SK-N-SH (cell line): ENCODE measurements around the gene RTN4. TPM values are rescaled to one million over a fixed set of nuclear protein-coding genes. Genes with fewer than 3 reads are reported as not detected.

Experiments
- CTCF ChIA-PET: fragments of 300-600, 350-600 bp; formaldehyde crosslinking; extraction: SDS; loops from one replicate; lab custom pipeline; 2021; lab: Yijun Ruan, JAX
- POLR2A ChIA-PET: fragments of 350-600 bp; sonication (Branson Sonifier 250); formaldehyde crosslinking; extraction: SDS; loops from one replicate; lab custom pipeline; 2020; ENCODE audit warnings: antibody characterized with exemption, inconsistent platforms; lab: Yijun Ruan, JAX
- DNase-seq: peaks from one replicate; pipeline ENCODE4 v3.0.0; 2012
- H2AFZ ChIP-seq: fragments of 200-600 bp; sonication (generic); 2 replicates; pipeline ENCODE4 v1.8.1; 2016; ENCODE audit warnings: antibody characterized with exemption, mild to moderate bottlenecking, low read depth
- H3F3A ChIP-seq: fragments of 200-600 bp; sonication (generic); replicated peaks from 2 replicates; pipeline ENCODE3; 2016; ENCODE audit warnings: antibody characterized with exemption, mild to moderate bottlenecking; ENCODE audit not compliant: insufficient read depth
- H3K27ac ChIP-seq, 2 experiments: fragments of 200-500 bp in 1 of 2; fragments of 200-600 bp in 1 of 2; sonication (Bioruptor generic) in 1 of 2; sonication (generic), shearing (Covaris generic) in 1 of 2; 2 replicates each; pipeline versions ENCODE4 v1.5.1 to v1.6.1; 2014 to 2016; ENCODE audit warnings: low read depth in 2 of 2, inconsistent platforms in 1 of 2, low read length in 1 of 2, mild to moderate bottlenecking in 1 of 2, mixed read lengths in 1 of 2
- H3K27me3 ChIP-seq: fragments of 200-600 bp; sonication (generic), shearing (Covaris generic); 2 replicates; pipeline ENCODE4 v1.6.1; 2016; ENCODE audit warnings: mixed run types; ENCODE audit not compliant: insufficient read depth
- H3K36me3 ChIP-seq, 2 experiments: fragments of 200-500 bp in 1 of 2; fragments of 200-600 bp in 1 of 2; sonication (Bioruptor generic) in 1 of 2; sonication (generic) in 1 of 2; replicated peaks in 1 of 2; 2 replicates each; pipeline versions ENCODE3 to v1.5.1; 2014 to 2016; ENCODE audit warnings: low read length in 1 of 2, mild to moderate bottlenecking in 1 of 2; ENCODE audit not compliant: insufficient read depth in 2 of 2, control insufficient read depth in 1 of 2
- H3K4me1 ChIP-seq, 2 experiments: fragments of 200-500 bp in 1 of 2; fragments of 200-600 bp in 1 of 2; sonication (Bioruptor generic) in 1 of 2; sonication (generic), shearing (Covaris generic) in 1 of 2; 2 replicates each; pipeline versions ENCODE4 v1.5.1 to v1.6.1; 2014 to 2016; ENCODE audit warnings: low read depth in 1 of 2, low read length in 1 of 2, mixed run types in 1 of 2; ENCODE audit not compliant: insufficient read depth in 2 of 2, control insufficient read depth in 1 of 2
- H3K4me2 ChIP-seq: fragments of 200-600 bp; sonication (generic), shearing (Covaris generic); 2 replicates; pipeline ENCODE4 v1.6.1; 2017; ENCODE audit warnings: mixed run types
- H3K4me3 ChIP-seq, 2 experiments: fragments of 200-500 bp in 1 of 2; fragments of 200-600 bp in 1 of 2; sonication (Bioruptor generic) in 1 of 2; sonication (generic), shearing (Covaris generic) in 1 of 2; 2 replicates each; pipeline versions ENCODE4 v1.5.1 to v1.8.1; 2014 to 2016; ENCODE audit warnings: low read depth in 2 of 2, inconsistent platforms in 1 of 2, low read length in 1 of 2, mild to moderate bottlenecking in 1 of 2, mixed read lengths in 1 of 2, moderate library complexity in 1 of 2
- H3K79me2 ChIP-seq: fragments of 200-600 bp; sonication (generic); 2 replicates; pipeline ENCODE4 v1.8.1; 2017; ENCODE audit warnings: mild to moderate bottlenecking; ENCODE audit not compliant: insufficient read depth
- H3K9ac ChIP-seq: fragments of 200-600 bp; sonication (generic); 2 replicates; pipeline ENCODE4 v1.6.1; 2017; ENCODE audit warnings: mixed run types
- H3K9me2 ChIP-seq: fragments of 200-600 bp; sonication (generic); 2 replicates; pipeline ENCODE4 v1.6.1; 2017; ENCODE audit warnings: mixed run types
- H3K9me3 ChIP-seq: fragments of 200-600 bp; sonication (generic); 2 replicates; pipeline ENCODE4 v1.6.1; 2017; ENCODE audit warnings: mixed run types, mild to moderate bottlenecking, moderate library complexity
- H4K20me1 ChIP-seq: fragments of 200-600 bp; sonication (generic); 2 replicates; pipeline ENCODE4 v1.6.1; 2017; ENCODE audit warnings: mild to moderate bottlenecking, mixed run types; ENCODE audit not compliant: insufficient read depth
- CHD2 ChIP-seq: fragments of 150-350 bp; IDR thresholded peaks from 2 replicates; pipeline ENCODE4 v1.6.1; 2018; ENCODE audit warnings: low read length; ENCODE audit not compliant: partially characterized antibody
- CTCF ChIP-seq: fragments of 200-600 bp; sonication (generic); IDR thresholded peaks from 2 replicates; pipeline ENCODE4 v1.6.1; 2017; ENCODE audit warnings: antibody characterized with exemption, mild to moderate bottlenecking, moderate library complexity
- ELF1 ChIP-seq: IDR thresholded peaks from 2 replicates; pipeline ENCODE4 v1.4.0; 2012
- EP300 ChIP-seq, 2 experiments: IDR thresholded peaks; 2 replicates each; pipeline versions ENCODE4 v1.4.0 to v1.6.1; 2012; ENCODE audit warnings: borderline replicate concordance in 1 of 2, low read depth in 1 of 2, low read length in 1 of 2
- GATA2 ChIP-seq: sonication (generic); formaldehyde crosslinking; IDR thresholded peaks from 2 replicates; pipeline ENCODE4 v1.5.0; 2020; ENCODE audit warnings: mild to moderate bottlenecking, missing genetic modification reagents
- JUND ChIP-seq: IDR thresholded peaks from 2 replicates; pipeline ENCODE4 v1.4.0; 2012
- MEF2A ChIP-seq: IDR thresholded peaks from 2 replicates; pipeline ENCODE4 v1.4.0; 2012; ENCODE audit warnings: low read depth, borderline replicate concordance
- POLR2AphosphoS5 ChIP-seq: IDR thresholded peaks from 2 replicates; pipeline ENCODE4 v1.6.1; 2012; ENCODE audit warnings: low read depth, low read length
- RAD21 ChIP-seq: IDR thresholded peaks from 2 replicates; pipeline ENCODE4 v1.6.1; 2012; ENCODE audit warnings: mild to moderate bottlenecking, low read length
- RFX5 ChIP-seq: IDR thresholded peaks from 2 replicates; pipeline ENCODE4 v1.6.1; 2012; ENCODE audit warnings: mild to moderate bottlenecking, improper control_type of control experiment, low read length
- RXRA ChIP-seq: IDR thresholded peaks from 2 replicates; pipeline ENCODE4 v1.4.0; 2012; ENCODE audit warnings: low read depth, mild to moderate bottlenecking, borderline replicate concordance
- SIN3A ChIP-seq: IDR thresholded peaks from 2 replicates; pipeline ENCODE4 v1.6.1; 2012; ENCODE audit warnings: low read depth, mild to moderate bottlenecking, low read length, moderate library complexity, borderline replicate concordance
- SMC3 ChIP-seq: IDR thresholded peaks from 2 replicates; pipeline ENCODE4 v1.6.1; 2012; ENCODE audit warnings: low read depth, low read length, improper control_type of control experiment
- TCF12 ChIP-seq: IDR thresholded peaks from 2 replicates; pipeline ENCODE4 v1.4.0; 2012
- TEAD4 ChIP-seq: IDR thresholded peaks from 2 replicates; pipeline ENCODE4 v1.4.0; 2012; ENCODE audit warnings: mild to moderate bottlenecking, borderline replicate concordance; ENCODE audit not compliant: insufficient read depth
- ZBTB33 ChIP-seq: IDR thresholded peaks from 2 replicates; pipeline ENCODE4 v1.4.0; 2012; ENCODE audit warnings: low read depth, borderline replicate concordance
- WGBS: methylation state at CpG from one replicate; pipeline ENCODE4 v1.1.6; 2017; ENCODE audit warnings: low lambda C conversion rate; 5-methylcytosine and 5-hydroxymethylcytosine counted together
- polyA plus RNA-seq, 3 experiments: library from polyadenylated mRNA; depleted of rRNA; stranded (reverse); fragments of >200 nt; gene quantifications; 2 replicates each; pipeline ENCODE4 v1.2.3, GENCODE V29; 2012

The RTN4 gene
- polyA plus RNA-seq, 1 of the 3 experiments (the other 2 are of a cell fraction) = 315 TPM

- no peak for TF ChIP-seq ZBTB33
- no peak for TF ChIP-seq SIN3A
- no peak for TF ChIP-seq CTCF
- no peak for TF ChIP-seq RXRA
- TF ChIP-seq GATA2 (CRISPR knock-in tag) = no peak
- H3K36me3 ChIP-seq = no peaks in the 10 kb centered on the region
- no peak overlapping the region for H3K9ac ChIP-seq
- no peaks in the 10 kb centered on the region for H3K9me3 ChIP-seq
- H2AFZ ChIP-seq = no peak overlapping the region
- ChIA-PET CTCF (no interaction called here), POLR2A (no interaction called here)
- no peaks in the 10 kb centered on the region for H3K9me2 ChIP-seq
- H3K4me1 ChIP-seq = peaks cover 0 to 3% of the 10 kb centered on the region in 2 experiments; a peak in 1 of 4 replicates
- H3K79me2 ChIP-seq = no peaks in the 10 kb centered on the region
- no peaks in the 10 kb centered on the region for H4K20me1 ChIP-seq
- no peaks in the 10 kb centered on the region for H3K27me3 ChIP-seq
- no peaks in the 10 kb centered on the region for H3F3A ChIP-seq
- 84% methylated on average over 7 of the region's 7 CpGs for WGBS
- no peak overlapping the region for H3K4me3 ChIP-seq
- H3K4me2 ChIP-seq = no peak overlapping the region
- no peak for DNase-seq
- H3K27ac ChIP-seq = no peak overlapping the region
These were observed 110.7 kb downstream of the RTN4 start for GRCh38 chr2:54939446-54940118.

- H3K4me2 ChIP-seq = no peak overlapping the region
- H3F3A ChIP-seq = no peaks in the 10 kb centered on the region
- H3K27me3 ChIP-seq = no peaks in the 10 kb centered on the region
- H4K20me1 ChIP-seq = no peaks in the 10 kb centered on the region
- H2AFZ ChIP-seq = no peak overlapping the region
- no peaks in the 10 kb centered on the region for H3K79me2 ChIP-seq
- DNase-seq = no peak
- H3K9ac ChIP-seq = no peak overlapping the region
- H3K36me3 ChIP-seq = no peaks in the 10 kb centered on the region
- H3K9me3 ChIP-seq = no peaks in the 10 kb centered on the region
- H3K4me3 ChIP-seq = no peak overlapping the region
- H3K9me2 ChIP-seq = no peaks in the 10 kb centered on the region
- no peak overlapping the region for H3K27ac ChIP-seq
- peaks cover 0 to 3% of the 10 kb centered on the region in 2 experiments; a peak in 1 of 4 replicates for H3K4me1 ChIP-seq
- WGBS = 79% methylated on average over 8 of the region's 8 CpGs
- ChIA-PET CTCF (interaction anchor here (0.7 kb wide), 1 partner anchor 48 kb away, joined by 3 read pairs; no protein-coding TSS in a partner anchor), POLR2A (no interaction called here)
- no peak for TF ChIP-seq CHD2
- TF ChIP-seq MEF2A = no peak
- no peak for TF ChIP-seq JUND
- TF ChIP-seq SIN3A = no peak
- no peak for TF ChIP-seq RFX5
- TF ChIP-seq TCF12 = no peak
- no peak for TF ChIP-seq ELF1
- TF ChIP-seq SMC3 = no peak
- no peak for TF ChIP-seq EP300 (IDR thresholded peaks at IDR 0.05; ENCODE audit: borderline replicate concordance in 1 of 2, low read depth in 1 of 2, low read length in 1 of 2)
- TF ChIP-seq POLR2AphosphoS5 = no peak
- TF ChIP-seq RAD21 = no peak
- TF ChIP-seq TEAD4 = no peak
- TF ChIP-seq, all 33 proteins: peak for 0
These were observed 113.5 kb downstream of the RTN4 start for GRCh38 chr2:54936766-54937165.
